ENCODE measurements around the gene OR6K3.
"Not testable (repeated sequence)": the region's sequence is repeated elsewhere in the genome, so short reads cannot be mapped to it uniquely, and the experiment has no call there.

OR6K3 gene, protein sequence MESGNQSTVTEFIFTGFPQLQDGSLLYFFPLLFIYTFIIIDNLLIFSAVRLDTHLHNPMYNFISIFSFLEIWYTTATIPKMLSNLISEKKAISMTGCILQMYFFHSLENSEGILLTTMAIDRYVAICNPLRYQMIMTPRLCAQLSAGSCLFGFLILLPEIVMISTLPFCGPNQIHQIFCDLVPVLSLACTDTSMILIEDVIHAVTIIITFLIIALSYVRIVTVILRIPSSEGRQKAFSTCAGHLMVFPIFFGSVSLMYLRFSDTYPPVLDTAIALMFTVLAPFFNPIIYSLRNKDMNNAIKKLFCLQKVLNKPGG

DNA sequence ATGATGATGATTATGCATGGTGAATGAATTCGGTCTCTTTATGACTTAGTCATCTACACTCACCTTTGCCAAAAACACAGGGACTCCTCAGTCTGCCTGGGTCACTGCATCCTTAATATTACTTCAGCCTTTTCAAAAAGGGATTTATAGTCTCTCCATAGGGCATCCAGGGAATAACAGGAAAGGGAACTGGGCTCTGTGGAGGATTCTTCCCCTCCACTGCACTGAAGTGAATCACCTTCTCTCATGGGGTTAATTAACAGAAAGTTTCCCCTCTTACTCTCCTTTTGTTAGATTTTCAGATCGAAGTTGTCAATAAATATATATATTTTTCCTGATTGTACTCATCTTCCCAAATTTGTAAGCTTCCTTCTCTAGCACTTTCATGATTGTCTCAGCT lies at the start of gene OR6K3:
Gene OR6K3 (minus strand): TSS at position 101 of the 400 bp plus-strand sequence. CDS start 2,605 bp downstream, outside the sequence.
- no peak for DNase-seq (ENCODE audit: low read depth in 3 of 3)

- DNase-seq (ENCODE audit: low read depth in 3 of 3): no peak
These were observed 33.9 kb upstream of the OR6K3 start, which contains the start of gene OR6K6 for GRCh38 chr1:158754420-158754819. Gene OR6K6 (plus strand): TSS chr1:158754720. CDS start chr1:158754888, 168 bp downstream.

- no peak for DNase-seq (ENCODE audit: low read depth in 3 of 3)
These were observed 31.7 kb upstream of the OR6K3 start for GRCh38 chr1:158752155-158752712.

GRCh38 chr1:158735848-158736247 lies 15.3 kb upstream of the OR6K3 start:
- no peak for DNase-seq (ENCODE audit: low read depth in 3 of 3)

GRCh38 chr1:158732524-158732923 lies 12.0 kb upstream of the OR6K3 start:
- DNase-seq (ENCODE audit: low read depth in 3 of 3): no peak

DNA sequence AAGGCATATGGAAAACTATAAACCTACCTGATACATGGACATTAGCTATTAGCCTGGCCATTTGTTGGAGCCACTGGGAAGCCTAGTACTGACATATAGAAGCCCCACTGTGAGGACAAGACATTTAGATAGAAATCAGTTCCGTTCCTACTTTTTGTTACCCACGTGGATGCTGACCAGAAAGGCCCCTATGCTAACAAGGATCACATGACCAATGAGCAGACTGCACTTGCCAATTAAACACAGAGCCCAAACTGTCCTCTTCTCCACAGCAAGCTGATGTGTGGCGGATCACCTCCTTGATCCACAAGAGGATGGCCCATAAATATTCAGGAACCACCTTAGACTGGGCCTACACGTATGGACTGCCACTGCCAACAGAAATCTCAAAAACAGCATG lies 11.2 kb upstream of the OR6K3 start:
- DNase-seq (ENCODE audit: low read depth in 3 of 3): no peak

- DNase-seq (ENCODE audit: low read depth in 3 of 3): no peak
These were observed 9.9 kb upstream of the OR6K3 start for GRCh38 chr1:158730453-158730852.

- no peak for DNase-seq (ENCODE audit: low read depth in 3 of 3)
These were observed 8.1 kb upstream of the OR6K3 start for GRCh38 chr1:158728510-158729225.

DNA sequence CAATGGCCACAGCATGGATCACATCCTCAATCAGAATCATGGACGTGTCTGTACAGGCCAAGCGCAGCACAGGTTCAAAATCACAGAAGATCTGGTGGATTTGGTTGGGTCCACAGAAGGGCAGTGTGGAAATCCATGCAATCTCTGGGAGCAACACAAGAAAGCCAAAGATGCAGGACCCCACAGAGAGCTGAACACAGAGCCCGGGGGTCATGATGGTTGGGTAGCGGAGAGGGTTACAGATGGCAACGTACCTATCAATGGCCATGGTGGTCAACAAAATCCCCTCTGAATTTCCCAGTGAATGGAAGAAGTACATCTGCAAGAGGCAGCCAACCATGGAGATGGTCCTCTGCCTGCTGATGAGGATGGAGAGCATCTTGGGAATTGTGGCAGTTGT lies 3.9 kb upstream of the OR6K3 start:
- DNase-seq (ENCODE audit: low read depth in 3 of 3): no peak

DNA sequence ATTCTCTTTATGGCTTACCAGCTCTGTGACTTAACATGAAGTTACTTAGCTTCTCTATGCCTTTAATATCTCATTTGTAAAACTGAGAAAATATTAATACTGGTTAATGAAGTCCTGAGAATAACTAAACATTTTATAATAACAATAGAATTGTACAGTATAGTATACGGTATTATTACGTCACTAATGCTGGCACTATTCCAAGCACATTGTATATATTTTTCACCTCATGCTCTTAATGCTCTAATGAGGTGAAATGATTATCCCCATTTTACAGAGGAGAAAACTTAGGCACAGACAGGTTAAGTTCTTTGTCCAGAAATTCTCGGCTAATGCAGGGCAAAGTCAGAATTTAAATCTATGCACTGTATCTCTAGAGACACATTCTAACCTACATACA lies 856 bp downstream of the OR6K3 start:
- DNase-seq (ENCODE audit: low read depth in 3 of 3): no peak

GRCh38 chr1:158717344-158717743 lies 3.2 kb downstream of the OR6K3 start:
- DNase-seq (ENCODE audit: low read depth in 3 of 3): no peak

GRCh38 chr1:158716335-158716734 lies 4.2 kb downstream of the OR6K3 start:
- no peak for DNase-seq (ENCODE audit: low read depth in 3 of 3)

DNA sequence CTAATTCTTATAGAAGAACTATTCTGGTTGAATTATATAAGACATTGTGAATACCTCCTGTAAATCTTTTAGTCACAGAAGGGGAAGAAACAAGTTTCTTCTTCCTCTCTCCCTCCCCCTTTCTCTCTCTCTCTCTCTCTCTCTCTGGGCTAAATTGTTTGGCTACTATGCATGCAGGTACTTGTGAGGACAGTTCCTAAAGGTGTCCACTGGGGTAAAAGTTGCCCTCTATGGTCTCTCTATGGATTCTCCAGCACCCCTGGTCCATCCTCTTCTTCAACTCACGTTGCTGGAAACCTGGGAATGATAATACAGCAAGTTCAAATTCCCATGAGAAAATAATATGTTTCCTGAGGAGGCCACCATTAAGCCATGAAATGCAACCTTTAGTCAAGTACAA lies 5.8 kb downstream of the OR6K3 start:
- DNase-seq (ENCODE audit: low read depth in 3 of 3): no peak

DNA sequence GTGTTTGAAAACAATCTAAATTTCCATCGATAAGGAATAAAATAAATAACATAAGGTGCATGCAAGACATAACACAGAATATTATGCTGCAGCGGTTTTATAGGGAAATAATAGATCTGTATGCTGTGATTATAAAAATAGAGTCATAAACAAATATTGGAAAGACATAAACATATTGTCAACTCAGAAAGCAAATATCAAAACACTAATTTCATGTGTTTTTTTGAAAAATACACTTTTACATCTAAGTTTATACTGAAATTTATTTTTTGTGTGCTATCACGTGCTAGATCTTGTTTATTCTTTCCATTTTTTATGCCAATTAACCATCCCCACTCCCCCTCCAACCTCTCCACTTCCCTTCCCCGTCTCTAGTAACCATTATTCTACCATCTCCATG lies 9.4 kb downstream of the OR6K3 start:
- DNase-seq (ENCODE audit: low read depth in 3 of 3): no peak

- no peak for DNase-seq (ENCODE audit: low read depth in 3 of 3)
These were observed 14.4 kb downstream of the OR6K3 start for GRCh38 chr1:158706096-158706495.

DNA sequence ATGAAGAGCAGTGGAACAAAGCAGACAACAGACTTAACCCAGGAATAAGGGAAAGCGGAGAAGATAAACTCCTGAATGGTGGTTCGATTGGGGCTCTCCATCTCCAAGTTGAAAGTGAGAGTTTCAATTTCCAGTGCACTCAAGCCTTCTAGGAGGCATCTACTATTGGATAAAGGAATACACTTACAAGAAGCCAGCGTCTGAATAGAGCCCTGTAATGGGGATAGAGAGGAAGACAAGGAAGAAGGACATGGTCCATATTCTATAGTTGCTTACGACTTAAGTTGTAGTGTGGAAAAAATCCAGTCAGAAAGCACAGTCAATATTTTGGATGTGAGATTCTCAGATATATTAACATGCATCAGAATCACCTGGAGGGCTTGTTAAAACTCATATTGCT lies 20.0 kb downstream of the OR6K3 start, which contains the start of gene OR6K2:
Gene OR6K2 (minus strand): TSS at position 101 of the 400 bp plus-strand sequence. CDS start 0 bp downstream, at position 101.
- DNase-seq (ENCODE audit: low read depth in 3 of 3): no peak

DNA sequence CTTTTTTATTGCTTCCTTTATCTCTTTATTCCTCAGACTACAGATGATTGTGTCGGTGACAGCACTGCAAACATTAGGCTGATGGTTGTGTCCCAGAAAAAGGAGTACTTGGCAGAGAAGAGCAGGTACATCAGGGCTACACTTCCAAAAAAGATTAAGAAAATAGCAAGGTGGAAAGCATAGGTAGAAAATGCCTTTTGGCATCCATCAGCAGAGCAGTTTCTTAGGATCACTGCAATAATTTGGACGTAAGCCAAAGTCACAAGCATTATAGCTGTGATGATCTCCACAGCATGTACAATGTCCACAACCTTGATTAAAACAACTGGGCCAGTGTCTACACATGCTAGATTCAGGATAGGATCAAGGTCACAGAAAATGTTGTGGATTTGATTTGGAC lies 25.9 kb downstream of the OR6K3 start:
- no peak for DNase-seq (ENCODE audit: low read depth in 3 of 3)

DNA sequence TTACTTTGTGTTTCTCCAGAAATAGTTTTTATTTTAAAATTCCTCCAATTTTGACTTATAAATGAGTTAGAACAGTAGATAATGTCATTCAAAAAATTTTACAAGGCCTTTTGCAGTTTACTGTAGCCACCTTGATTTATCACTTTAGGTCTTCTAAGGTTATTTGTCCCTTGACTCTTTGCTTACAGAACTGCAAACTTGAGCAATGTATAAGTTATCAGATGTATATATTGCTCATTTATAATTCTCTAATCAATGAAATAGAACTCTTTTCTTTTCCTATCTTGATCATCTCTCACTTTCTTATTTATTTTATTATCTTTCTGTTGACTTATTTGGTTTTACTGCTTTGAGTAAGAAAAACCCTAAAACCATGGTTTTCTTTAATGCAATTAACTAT lies 28.2 kb downstream of the OR6K3 start:
- no peak for DNase-seq (ENCODE audit: low read depth in 3 of 3)

GRCh38 chr1:158691907-158692306 lies 28.6 kb downstream of the OR6K3 start:
- DNase-seq (ENCODE audit: low read depth in 3 of 3): no peak

DNA sequence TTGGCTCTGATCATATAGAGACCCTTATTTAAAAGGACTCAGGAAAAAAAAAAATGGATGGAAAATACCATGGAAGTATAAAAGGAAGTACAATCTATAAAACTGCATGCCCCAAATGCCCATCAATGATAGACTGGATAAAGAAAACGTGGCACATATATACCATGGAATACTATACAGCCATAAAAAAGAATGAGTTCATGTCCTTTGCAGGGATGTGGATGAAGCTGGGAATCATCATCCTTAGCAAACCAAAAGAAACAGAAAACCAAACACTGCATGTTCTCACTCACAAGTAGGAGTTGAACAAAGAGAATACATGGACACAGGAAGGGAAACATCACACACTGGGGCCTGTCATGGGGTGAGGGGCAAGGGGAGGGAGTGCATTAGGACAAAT lies 29.4 kb downstream of the OR6K3 start:
- DNase-seq (ENCODE audit: low read depth in 3 of 3): not testable (repeated sequence)

DNA sequence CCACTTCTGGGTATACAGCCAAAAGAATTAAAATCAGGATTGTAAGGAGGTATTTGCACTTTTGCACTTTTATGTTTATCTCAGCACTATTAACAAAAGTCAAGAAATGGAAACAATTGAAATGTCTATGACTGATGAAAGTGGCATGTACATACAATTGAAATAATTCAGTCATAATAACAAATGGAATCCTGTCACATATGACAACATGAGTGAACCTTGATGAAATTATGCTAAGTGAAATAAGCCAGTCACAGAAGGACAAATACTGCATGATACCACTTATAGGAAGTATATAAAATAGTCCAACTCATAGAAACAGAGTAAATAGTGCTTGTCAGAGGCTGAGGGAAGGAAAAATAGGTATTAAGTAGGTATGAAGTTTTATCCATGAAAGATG lies 30.6 kb downstream of the OR6K3 start:
- DNase-seq (ENCODE audit: low read depth in 3 of 3): no peak

GRCh38 chr1:158689110-158689509 lies 31.4 kb downstream of the OR6K3 start:
- no peak for DNase-seq (ENCODE audit: low read depth in 3 of 3)

GRCh38 chr1:158688343-158688742 lies 32.2 kb downstream of the OR6K3 start:
- not testable (repeated sequence) for DNase-seq (ENCODE audit: low read depth in 3 of 3)
